Stimulated activated CD8-positive, alpha-beta memory T cell treated with anti-CD3 and anti-CD28 coated beads, Interleukin-4, amount 100 ng/mL, for 4 hours (primary cell): ENCODE data around the gene SGF29.
"Not testable (repeated sequence)": the region's sequence is repeated elsewhere in the genome, so short reads cannot be mapped to it uniquely, and the experiment has no call there.

Experiments used
- DNase-seq, 2 donors: peaks; one replicate each; pipeline ENCODE4 v3.0.0-alpha.2; 2020; ENCODE audit warnings: low read depth in 2 of 2, low spot score in 1 of 2

The SGF29 gene

DNA sequence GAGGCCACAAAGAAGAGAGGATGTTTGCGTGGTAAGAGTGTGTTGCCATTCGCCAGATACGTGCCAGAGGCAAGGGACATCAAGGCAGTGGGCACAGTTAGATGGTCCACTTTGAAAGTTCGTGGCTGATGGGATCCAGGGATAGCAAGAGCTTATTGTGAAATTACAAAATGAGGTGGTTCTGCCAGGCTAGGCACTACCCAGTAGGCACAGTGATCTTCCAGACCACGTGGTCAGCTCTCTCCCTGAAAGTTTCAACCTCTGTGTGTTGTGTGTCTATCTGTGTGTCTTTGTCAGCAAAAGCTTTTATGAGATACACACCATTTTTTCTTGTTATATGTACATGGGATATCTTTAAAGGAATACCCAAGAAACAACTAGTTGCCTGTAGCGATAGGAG, 9.5 kb downstream of the SGF29 start:
- no peak for DNase-seq

DNA sequence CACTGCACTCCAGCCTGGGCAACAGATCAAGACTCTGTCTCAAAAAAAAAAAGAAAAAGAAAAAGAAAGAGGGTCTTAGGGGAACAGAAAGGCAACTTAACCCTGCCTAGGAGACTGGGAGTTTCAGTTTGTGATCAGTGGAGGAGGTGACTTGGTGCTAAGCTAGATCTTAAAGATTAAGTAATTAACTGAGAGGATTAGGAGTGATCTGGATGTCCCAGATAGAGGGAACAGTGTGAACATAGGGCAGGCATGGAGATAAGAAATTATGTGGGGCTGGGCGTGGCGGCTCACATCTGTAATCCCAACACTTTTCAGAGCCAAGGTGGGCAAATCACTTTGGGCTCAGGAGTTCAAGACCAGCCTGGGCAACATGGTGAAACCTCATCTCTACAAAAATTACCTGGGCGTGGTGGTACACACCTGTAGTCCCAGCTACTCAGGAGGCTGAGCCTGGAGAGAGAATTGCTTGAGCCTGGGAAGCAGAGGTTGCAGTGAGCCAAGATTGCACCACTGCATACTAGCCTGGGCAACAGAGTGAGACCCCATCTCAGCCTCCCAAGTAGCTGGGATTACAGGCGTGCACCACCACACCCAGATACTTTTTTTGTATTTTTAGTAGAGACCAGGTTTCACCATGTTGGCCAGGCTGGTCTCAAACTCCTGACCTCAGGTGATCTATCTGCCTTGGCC, 12.7 kb downstream of the SGF29 start:
- DNase-seq: not testable (repeated sequence)

DNA sequence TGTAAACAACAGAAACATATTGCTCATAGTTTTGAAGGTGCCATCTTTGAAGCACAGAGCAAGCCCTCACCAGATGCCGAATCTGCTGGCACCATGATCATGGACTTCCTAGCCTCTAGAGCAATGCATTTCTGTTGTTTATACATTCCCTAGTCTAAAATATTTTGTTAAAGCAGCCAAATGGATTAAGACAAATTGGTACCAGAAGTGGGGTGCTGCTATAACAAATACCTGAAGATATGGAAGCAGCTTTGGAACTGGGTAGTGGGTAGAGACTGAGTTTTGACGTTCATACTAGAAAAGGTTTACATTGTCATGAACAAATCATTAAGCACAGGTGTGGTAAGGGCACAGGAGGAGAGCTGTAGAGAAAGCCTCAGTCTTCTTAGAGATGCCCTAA, 13.6 kb downstream of the SGF29 start:
- DNase-seq: no peak

DNA sequence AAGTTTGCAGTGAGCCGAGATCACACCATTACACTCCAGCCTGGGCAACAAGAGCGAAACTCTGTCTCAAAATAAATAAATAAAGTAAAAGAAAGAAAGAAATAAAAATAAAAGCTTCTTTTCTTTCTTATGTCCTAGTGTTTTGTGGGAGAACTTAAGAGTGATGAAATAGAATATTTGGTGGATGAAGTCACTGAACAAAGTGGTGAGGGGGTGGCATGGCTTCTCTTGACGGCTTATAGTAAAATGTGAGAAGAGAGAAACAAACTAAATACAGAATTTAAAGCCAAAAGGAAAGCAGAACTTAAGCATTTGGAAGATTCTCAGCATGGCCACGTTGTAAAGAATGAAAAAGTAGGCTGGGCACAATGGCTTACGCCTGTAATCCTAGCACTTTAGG, 15.3 kb downstream of the SGF29 start:
- no peak for DNase-seq

DNA sequence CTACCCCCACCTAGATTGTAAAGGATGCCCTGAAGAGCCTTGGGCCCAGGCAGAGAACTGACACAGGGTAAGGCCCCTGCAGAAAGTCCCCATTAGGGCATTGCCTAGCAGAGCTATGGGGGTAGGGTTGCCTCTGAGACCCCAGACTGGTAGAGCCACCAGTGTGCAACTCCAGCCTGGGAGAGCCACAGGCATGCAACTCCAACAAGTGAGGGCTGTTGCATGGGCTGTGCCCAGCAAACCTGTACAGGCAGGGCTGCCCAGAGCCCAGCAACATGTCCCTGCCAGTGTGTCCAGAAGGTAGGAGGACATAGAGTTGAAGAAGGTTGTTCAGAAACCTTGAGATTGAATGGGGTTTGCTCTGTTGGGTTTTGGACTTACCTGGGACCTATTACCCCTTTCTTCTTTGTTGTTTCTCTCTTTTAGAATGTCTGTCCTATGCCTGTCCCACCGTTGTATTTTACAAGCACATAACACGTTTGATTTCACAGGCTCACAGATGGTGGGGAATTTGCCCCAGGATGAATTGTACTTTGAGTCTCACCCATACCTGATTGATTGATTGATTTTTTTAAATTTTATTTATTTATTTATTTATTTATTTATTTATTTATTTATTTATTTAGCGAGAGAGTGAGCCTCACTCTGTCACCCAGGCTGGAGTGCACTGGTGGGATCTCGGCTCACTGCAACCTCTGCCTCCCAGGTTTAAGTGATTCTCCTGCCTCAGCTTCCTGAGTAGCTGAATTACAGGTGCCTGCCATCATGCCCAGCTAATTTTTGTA, 16.4 kb downstream of the SGF29 start:
- DNase-seq: no peak

DNA sequence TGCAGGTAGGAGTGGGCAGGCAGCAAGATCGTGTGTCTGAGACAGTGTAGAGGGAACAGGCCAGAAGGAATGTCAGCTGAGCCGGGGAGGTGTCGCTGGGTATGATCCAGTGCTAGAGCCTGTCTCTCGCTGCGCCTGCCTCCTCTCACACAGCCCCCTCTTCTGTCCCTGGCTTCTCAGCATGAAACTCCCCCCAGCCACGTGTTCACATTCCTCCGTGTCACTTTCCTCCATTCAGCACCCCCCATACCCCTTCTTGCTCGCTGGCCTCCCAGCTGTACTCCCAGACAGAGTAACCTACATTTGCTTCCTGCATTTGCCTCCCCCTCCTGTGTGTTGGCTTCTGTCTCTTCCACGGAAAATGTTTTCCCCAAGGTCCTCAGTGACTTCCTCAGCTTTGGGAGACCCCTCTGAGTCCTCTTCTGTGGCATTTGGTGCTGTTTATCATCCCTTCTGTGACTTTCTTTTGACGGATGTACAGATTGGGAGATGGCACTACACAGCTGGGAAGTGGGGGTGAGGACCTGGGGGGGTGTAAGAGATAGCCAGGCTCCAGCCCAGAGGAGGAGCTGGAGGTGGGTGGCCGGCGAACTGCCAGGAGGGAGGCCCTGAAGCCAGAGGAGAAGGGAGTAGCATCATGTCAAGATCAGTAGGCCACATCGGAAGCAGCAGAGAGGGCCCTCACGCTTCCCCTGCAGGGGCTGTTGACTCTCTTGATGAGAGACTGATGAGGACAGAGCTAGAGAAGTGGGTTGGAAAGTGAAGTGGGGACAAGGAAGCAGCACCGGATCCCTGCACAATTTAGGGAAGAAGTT, 19.2 kb downstream of the SGF29 start:
- no peak for DNase-seq

DNA sequence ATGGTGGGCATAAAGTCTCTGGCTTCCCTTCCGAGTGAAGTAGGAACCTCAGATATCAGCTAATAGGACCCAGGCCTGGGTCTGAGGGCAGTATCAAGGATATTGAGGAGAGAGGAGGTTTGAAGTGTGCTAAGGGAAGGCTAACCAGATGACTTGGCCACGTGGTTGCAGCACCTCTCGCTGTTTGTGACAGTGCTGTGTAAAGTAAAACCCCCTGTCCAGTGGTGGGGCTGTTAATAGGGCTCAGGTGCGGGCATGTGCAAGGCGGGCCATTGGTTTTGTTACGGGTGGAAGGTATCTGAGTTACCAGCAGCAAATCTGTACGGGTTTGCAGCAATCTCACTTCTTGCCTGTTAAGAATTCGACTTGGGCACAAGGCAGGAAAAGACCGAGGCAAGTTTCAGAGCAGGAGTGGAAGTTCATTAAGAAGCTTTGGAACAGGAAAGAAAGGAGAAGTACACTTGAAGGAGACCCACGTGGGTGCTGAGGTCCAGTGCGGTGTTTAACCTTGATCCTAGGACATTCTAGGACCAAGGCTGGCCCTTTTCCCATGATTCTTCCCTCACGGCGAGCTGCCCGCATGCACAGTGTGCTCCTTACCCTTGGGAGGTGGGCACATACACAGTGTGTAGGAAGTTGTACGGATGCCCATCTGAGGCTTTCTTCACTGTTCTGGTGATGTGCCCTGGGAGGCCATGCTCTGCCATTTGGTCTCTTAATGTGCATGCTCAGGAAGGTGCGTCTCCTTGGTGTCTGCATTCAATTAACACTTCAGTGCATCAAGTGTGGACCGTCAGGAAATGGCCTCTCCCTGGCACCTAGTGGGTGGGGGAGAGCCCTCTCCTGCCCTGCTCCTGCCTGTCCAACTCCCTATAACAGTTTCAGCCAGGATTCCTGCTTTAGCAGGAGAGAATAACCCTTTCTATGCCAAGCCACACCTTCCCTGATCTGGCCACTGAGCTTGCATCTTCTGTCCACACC, 20.3 kb downstream of the SGF29 start:
- no peak for DNase-seq

DNA sequence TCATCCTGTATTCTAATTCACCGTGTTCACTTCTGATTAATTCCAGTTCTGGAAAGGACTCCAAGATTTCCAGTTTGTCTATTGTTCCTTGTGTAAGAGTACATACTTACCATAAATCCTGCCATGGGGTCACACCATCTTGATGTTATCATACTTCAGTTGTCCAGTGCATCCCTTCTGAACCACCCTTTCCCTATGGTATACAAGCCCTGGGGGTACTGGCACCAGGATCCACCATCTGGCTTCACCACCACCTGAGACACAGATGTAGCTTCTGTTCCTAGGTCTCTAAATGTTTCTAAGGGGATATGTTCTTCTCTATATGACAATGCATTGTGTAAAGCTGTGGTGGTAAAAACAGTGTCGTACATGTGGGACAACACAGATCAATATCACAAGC, 21.2 kb downstream of the SGF29 start:
- DNase-seq: no peak

DNA sequence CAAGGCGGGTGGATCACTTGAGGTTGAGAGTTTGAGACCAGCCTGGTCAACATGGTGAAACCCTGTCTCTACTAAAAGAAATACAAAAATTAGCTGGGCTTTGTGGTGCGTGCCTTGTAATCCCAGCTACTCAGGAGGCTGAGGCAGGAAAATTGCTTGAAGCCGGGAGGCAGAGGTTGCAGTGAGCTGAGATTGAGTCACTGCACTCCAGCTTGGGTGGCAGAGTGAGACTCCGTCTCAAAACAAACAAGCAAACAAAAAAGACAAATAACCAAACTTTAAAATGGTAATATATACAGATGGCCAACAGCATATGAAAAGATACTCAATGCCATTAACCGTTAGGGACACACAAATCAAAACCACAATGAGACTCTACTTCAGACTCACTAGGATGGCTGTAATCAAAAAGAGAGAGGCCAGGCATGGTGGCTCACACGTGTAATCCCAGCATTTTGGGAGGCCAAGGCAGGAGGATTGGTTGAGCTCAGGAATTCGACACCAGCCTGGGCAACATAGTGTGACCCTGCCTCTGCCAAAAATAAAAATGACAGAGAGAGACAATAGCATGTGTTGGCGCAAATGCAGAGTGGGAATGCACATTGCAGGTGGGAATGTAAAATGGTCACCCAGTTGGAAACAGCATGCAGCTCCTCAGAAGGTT, 21.9 kb downstream of the SGF29 start:
- no peak for DNase-seq

DNA sequence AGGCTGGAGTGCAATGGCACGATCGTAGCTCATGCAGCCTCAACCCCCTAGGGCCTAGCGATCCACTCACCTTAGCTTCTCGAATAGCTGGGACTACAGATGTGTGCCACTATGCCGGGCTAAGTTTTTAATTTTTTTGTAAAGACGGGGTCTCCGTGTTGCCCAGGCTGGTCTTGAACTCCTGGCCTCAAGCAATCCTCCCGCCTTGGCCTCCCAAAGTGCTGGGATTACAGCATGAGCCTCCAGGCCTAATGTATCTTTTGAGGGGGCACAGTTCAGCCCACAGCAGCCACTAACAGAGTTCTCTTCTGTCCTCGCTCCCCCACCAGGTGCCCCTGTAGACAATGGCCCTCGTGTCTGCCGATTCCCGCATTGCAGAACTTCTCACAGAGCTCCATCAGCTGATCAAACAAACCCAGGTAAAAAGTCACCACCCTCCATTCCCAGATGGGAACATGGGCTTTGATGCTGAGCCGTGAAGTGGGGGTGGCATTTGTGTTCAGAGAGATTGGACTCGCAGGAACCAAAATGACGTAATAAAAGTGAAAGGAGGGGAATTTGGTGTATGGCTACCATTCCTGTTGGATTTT, 27.1 kb downstream of the SGF29 start:
- no peak for DNase-seq

DNA sequence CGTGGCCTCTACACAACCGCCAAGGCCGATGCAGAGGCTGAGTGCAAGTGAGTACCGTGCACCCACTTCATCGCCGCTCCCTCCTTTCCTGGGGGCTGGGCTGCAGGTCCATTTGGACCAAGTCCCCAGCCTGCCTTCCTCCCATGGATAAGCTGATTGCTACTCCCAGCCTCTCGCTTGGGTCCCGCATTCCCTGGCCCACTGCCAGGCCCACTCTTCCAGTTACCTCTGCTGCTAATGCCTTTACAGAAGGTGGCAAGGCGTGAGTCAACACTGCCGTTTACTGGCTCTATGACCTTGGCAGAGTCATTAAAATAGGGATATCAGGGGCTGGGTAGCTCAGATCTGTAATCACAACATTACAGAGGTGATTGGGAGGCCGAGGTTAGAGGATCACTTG, 32.0 kb downstream of the SGF29 start:
- DNase-seq: no peak

DNA sequence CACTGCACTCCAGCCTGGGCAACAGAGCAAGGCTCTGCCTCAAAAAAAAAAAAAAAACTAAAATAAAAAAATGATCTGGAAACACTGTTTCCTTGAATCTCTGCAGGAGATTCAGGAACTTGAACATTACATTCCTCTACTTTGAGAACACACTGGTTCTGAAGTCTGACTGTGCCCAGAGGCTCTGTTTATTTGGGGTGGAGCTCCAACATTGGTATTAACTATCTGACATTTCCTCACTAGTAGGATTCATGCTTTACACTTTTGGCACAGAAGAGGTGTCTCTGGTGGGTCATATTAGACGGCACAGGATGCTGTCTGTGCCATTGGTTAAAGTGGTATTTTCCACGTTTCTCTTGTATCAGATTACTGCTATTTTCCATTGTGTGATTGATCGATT, 32.7 kb downstream of the SGF29 start:
- DNase-seq: no peak

DNA sequence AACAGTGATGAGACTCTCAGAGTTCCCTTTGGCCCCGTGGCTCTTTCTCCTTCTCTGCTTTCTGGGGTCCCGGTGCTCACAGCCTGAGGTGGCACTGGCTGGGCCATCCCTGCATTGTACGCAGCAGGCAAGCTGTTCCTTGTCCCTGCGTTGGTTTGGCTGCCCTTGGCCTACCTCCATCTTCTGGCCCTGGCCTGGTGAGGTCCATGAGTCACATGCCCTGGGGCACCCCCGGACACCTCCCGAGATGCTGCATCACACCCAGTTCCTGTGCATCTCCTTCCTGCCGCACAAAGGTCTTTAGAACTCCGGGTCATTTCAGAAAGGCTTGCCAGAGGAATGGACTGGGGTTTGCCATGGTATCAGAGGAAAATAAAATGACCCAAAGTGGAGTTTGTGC, 33.7 kb downstream of the SGF29 start:
- no peak for DNase-seq

DNA sequence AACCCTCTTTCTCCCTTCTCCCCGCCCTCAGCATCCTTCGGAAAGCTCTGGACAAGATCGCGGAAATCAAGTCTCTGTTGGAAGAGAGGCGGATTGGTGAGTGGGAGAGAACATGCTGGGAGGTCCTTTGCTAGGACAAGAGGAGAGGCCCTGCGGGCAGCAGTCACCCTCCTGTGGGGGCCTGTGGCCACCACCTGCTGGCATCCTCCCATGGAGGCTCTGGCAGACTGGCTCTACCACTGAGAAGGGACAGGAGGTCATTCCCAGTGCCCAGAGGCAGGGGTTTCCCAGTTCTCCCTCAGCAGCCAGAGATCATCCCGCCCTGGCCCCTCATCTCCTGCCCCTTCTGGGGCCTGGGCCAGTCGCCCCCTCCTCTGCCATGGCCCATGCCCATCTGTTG, 35.3 kb downstream of the SGF29 start:
- DNase-seq: no peak

DNA sequence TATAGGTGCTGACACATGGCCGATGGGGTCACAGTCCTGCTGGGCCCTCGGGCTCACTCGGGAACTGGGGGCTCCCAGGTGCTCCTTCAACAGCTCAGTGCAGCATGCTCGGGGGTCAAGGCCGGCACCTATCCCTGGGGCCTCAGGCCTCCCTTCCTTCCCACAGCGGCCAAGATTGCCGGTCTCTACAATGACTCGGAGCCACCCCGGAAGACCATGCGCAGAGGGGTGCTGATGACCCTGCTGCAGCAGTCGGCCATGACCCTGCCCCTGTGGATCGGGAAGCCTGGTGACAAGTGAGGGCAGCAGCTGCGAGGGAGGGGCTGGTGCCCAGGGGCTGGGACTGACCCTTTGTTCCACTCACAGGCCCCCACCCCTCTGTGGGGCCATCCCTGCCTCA, 36.2 kb downstream of the SGF29 start:
- no peak for DNase-seq

DNA sequence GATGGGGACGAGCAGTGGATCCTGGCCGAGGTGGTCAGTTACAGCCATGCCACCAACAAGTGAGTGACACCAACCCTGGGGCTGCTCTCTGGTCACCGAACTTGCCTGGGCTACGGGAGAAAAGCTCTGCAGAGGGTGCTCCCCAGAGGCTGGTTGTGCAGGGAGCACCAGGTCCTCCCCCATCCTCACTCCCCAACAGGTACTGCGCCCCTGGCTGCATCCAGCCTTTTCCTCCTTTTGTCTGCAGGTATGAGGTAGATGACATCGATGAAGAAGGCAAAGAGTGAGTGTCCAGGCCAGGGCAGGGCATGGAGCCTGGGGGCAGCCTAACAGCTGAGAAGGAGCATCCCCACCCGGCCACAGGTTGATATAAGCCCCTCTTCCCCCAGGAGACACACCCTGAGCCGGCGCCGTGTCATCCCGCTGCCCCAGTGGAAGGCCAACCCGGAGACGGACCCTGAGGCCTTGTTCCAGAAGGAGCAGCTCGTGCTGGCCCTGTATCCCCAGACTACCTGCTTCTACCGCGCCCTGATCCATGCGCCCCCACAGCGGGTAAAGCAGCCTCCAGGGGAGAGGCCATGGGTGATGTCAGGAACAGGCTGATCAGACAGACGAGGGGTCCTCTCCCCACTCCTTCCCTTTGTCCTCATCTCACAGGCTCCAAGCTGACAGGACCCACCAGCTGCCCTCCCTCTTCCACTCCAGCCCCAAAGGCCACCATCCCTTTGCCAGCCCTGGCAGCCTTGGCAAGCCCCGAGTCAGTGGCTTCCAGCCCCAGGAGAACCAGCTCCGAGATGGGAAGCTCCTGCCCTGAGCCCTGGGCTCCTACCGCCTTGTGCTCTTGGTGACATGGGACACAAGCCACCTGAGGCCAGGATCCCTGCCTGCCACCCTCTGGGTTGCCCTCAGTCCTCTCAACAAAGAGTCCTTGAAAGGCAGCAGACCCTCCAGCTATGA, 36.9 kb downstream of the SGF29 start:
- no peak for DNase-seq

DNA sequence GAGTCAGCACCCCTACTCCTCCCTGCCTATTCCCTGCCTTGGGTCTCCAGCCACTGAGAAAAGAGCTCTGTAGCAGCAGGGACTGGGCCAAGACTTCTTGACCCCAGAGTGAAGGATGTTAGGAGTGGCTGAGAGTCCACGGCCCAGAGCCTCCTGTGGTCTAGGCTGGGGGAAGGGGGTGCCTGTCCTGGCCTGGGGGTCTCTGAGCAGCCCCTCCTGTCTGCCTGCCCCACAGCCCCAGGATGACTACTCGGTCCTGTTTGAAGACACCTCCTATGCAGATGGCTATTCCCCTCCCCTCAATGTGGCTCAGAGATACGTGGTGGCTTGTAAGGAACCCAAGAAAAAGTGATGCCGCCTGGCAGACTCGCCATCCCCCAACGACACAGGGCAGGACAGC, 37.6 kb downstream of the SGF29 start:
- DNase-seq: no peak

DNA sequence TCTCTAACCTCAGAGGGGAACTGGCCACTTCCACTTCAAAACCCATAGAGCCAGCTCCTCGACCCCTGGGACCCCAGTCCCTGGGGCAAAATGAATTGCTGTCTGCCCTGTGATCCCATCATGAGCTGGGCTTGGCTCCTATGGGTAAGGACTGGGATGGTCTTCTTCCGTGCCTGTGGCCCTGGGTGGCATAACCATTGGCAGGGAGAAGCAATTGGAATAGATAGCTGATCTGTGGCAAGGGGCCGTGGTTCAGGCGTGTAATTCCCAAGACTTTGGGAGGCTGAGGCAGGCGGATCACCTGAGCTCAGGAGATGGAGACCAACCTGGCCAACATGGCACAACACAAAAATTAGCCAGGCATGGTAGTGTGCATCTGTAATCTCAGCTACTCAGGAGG, 38.8 kb downstream of the SGF29 start:
- no peak for DNase-seq
